ENCODE data around the gene PAX8.
"Not testable (repeated sequence)": the region's sequence is repeated elsewhere in the genome, so short reads cannot be mapped to it uniquely, and the experiment has no call there.

DNA sequence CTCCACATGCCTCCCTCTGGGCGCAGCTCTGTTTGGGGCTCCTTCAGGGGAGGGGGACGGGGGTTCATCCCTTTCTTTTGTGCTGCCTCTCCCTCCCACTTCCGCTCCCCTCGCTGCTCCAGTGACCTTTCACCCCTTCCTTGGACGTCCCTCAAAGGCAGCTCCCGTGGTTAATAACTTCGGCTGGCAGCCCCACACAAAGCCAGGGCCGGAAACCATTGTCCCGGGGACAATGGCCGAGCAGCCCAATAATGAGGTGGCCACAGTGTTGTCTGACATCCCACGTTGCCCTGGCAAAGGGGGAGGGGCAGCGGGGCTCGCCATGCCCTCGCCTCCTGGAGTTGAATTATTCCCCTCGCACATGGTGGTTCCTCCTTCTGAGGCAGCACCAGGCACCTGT, 27.0 kb upstream of the PAX8 start:
- TF ChIP-seq, protein P1, sequence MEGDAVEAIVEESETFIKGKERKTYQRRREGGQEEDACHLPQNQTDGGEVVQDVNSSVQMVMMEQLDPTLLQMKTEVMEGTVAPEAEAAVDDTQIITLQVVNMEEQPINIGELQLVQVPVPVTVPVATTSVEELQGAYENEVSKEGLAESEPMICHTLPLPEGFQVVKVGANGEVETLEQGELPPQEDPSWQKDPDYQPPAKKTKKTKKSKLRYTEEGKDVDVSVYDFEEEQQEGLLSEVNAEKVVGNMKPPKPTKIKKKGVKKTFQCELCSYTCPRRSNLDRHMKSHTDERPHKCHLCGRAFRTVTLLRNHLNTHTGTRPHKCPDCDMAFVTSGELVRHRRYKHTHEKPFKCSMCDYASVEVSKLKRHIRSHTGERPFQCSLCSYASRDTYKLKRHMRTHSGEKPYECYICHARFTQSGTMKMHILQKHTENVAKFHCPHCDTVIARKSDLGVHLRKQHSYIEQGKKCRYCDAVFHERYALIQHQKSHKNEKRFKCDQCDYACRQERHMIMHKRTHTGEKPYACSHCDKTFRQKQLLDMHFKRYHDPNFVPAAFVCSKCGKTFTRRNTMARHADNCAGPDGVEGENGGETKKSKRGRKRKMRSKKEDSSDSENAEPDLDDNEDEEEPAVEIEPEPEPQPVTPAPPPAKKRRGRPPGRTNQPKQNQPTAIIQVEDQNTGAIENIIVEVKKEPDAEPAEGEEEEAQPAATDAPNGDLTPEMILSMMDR (IDR thresholded peaks at IDR 0.05): not testable (repeated sequence)
- TF ChIP-seq POLR2AphosphoS5 (IDR thresholded peaks at IDR 0.05; ENCODE audit: low read depth, low read length): not testable (repeated sequence)

All from Panc1 (cell line).